OCI-LY3 (cell line): ENCODE measurements around the gene SLPI.

ENCODE experiments used
- H2AFZ ChIP-seq: fragments of 200-600, 300-600 bp; shearing (Covaris generic); 2 replicates; pipeline ENCODE4 v1.6.0; 2014; ENCODE audit warnings: antibody characterized with exemption, low read depth, low read length
- H3K27ac ChIP-seq: fragments of 200-600, 300-600 bp; sonication (generic); 2 replicates; pipeline ENCODE4 v1.5.1; 2014; ENCODE audit warnings: mild to moderate bottlenecking, low read length, moderate library complexity, mixed read lengths
- H3K27me3 ChIP-seq: fragments of 200-600, 300-600 bp; sonication (generic); 2 replicates; pipeline ENCODE4 v1.6.1; 2014; ENCODE audit warnings: low read depth, low read length, mixed read lengths
- H3K36me3 ChIP-seq: fragments of 200-600, 300-600 bp; sonication (generic); replicated peaks from 2 replicates; pipeline ENCODE3; 2014; ENCODE audit warnings: low read depth, low read length, mixed read lengths
- H3K4me1 ChIP-seq: fragments of 300-600, 200-600 bp; sonication (generic); 2 replicates; pipeline ENCODE4 v1.6.1; 2014; ENCODE audit warnings: low read length, mixed read lengths
- H3K4me2 ChIP-seq: fragments of 200-600, 300-600 bp; sonication (generic); 2 replicates; pipeline ENCODE4 v1.6.1; 2014; ENCODE audit warnings: low read length, mixed read lengths
- H3K4me3 ChIP-seq: fragments of 300-600, 200-600 bp; sonication (generic); 2 replicates; pipeline ENCODE4 v1.5.1; 2014; ENCODE audit warnings: antibody characterized with exemption, mild to moderate bottlenecking, low read length, moderate library complexity
- H3K79me2 ChIP-seq: fragments of 300-600, 200-600 bp; shearing (Covaris generic); 2 replicates; pipeline ENCODE4 v1.6.1; 2014; ENCODE audit warnings: mild to moderate bottlenecking, low read length, mixed read lengths
- H3K9ac ChIP-seq: fragments of 300-600, 200-600 bp; shearing (Covaris generic); 2 replicates; pipeline ENCODE4 v1.6.0; 2014; ENCODE audit warnings: mild to moderate bottlenecking, low read length, moderate library complexity
- H3K9me3 ChIP-seq: fragments of 200-600, 300-600 bp; shearing (Covaris generic); 2 replicates; pipeline ENCODE4 v1.6.1; 2014; ENCODE audit warnings: low read length, mixed read lengths; ENCODE audit not compliant: insufficient read depth
- H4K20me1 ChIP-seq: fragments of 200-600, 300-600 bp; sonication (generic); 2 replicates; pipeline ENCODE4 v1.6.1; 2016; ENCODE audit warnings: low read length, mixed read lengths; ENCODE audit not compliant: insufficient read depth
- CTCF ChIP-seq: fragments of 200-600, 300-600 bp; sonication (generic); IDR thresholded peaks from 2 replicates; pipeline ENCODE4 v1.5.1; 2014; ENCODE audit warnings: antibody characterized with exemption, low read length, low read depth
- EZH2phosphoT487 ChIP-seq: fragments of 200-600 bp; shearing (Covaris generic); IDR thresholded peaks from 2 replicates; pipeline ENCODE4 v1.6.1; 2018; ENCODE audit warnings: antibody characterized with exemption, mixed run types, low read depth

SLPI gene

DNA sequence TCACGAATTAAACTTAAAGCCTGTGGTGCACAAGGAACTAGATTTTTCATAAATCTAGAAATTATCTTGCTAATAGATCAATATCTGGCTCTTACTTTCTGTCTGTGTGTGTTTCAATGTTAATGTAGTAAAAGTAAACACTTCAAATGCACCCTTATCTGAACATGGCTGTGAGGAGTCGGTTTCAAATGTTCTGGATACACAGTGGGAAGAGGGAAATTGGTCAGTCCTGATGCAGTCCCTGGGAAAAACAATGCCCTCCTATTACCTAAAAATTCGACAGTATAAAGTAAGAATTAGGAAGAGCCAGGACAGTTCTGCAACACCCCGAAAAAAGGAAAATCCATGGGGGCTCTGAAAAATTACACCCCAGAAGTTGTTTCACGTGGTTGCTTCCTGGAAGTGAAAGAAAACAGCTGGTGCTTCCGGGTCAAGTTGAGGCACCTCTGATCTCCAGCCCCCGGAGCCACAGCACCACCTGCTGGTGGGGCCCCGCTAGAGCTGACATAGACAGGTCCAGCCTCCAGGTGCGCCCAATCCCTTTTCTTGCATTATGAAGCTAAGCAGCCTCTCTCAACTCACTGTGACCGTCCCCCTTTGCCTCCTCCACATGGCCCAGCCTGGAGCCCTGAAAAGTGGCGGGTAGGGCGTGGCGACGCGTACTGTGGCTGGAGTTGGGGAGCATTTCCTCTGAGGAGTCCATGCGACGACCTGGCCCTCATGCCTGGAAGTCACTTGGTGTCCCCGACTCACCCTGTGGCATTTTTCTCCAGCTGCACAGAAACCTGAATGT, 24.9 kb downstream of the SLPI start:
- peaks cover 1% of the 10 kb centered on the region; the same call in 1 of the 2 replicates for H3K9me3 ChIP-seq
- peak overlapping the region; percentile 33 for H3K4me2 ChIP-seq
- H3K27ac ChIP-seq: no peak overlapping the region
- no peaks in the 10 kb centered on the region for H4K20me1 ChIP-seq
- H3K4me3 ChIP-seq: peak overlapping the region; percentile 41
- no peaks in the 10 kb centered on the region for H3K79me2 ChIP-seq
- H3K27me3 ChIP-seq: peaks cover 51% of the 10 kb centered on the region
- peak overlapping the region; percentile 78 for H2AFZ ChIP-seq
- H3K9ac ChIP-seq: no peak overlapping the region
- TF ChIP-seq EZH2phosphoT487 (no peak), CTCF (peak; percentile 87)
- no peaks in the 10 kb centered on the region for H3K4me1 ChIP-seq
- H3K36me3 ChIP-seq: no peaks in the 10 kb centered on the region

DNA sequence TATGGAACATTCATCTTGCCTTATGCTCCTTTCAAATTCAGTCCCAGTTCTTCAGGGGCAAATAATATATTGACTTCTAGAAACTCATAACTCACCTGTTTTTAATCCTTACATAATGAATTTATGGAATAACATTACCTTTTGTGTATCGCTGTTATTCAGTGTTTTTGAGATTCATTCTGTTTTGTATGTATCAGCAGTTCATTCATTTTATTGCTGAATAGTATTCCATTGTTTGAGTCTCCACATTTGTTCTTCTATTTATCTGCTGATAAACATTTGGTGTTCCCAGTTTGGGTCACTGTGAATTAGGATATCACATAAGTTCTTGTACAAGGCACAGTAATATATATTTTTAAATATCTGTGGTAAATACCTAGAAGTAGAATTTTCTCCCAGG, 28.1 kb downstream of the SLPI start:
- no peaks in the 10 kb centered on the region for H3K36me3 ChIP-seq
- H3K4me3 ChIP-seq: no peak overlapping the region
- H3K4me2 ChIP-seq: no peak overlapping the region
- no peak overlapping the region for H3K9ac ChIP-seq
- no peaks in the 10 kb centered on the region for H3K4me1 ChIP-seq
- H3K27ac ChIP-seq: no peak overlapping the region
- H3K27me3 ChIP-seq: peaks cover 66% of the 10 kb centered on the region
- H3K79me2 ChIP-seq: no peaks in the 10 kb centered on the region
- H3K9me3 ChIP-seq: no peaks in the 10 kb centered on the region
- no peak overlapping the region for H2AFZ ChIP-seq
- TF ChIP-seq EZH2phosphoT487: no peak
- no peak for TF ChIP-seq CTCF
- H4K20me1 ChIP-seq: no peaks in the 10 kb centered on the region

GRCh38 chr20:45223136-45223535, 31.2 kb downstream of the SLPI start:
- Histone ChIP-seq H3K9ac (no peak overlapping the region), H3K79me2 (no peaks in the 10 kb centered on the region), H3K9me3 (0 out of 2 replicates have a peak, but pooled peaks cover 1% of the 10 kb centered on the region), H3K4me3 (no peak overlapping the region), H3K4me2 (no peak overlapping the region), H3K36me3 (no peaks in the 10 kb centered on the region), H3K4me1 (no peaks in the 10 kb centered on the region), H3K27ac (no peak overlapping the region), H2AFZ (no peak overlapping the region), H4K20me1 (no peaks in the 10 kb centered on the region), H3K27me3 (peaks cover 78% of the 10 kb centered on the region)
- no peak for TF ChIP-seq EZH2phosphoT487
- TF ChIP-seq CTCF: no peak

DNA sequence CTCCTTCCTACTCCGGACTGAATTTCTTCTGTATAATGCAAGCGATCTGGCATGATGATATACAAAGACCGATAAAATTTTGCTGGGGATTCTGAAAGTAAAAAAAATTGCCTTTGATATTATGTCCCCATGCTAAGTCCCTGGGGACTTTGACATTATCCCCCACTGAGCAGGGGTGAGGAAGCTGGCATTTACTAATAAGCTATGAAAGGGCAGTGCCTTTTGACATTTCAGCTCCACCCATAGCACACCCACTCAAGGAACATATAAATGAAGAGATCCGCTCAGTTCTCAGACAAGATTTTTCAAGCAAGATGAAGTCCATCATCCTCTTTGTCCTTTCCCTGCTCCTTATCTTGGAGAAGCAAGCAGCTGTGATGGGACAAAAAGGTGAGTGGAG, 33.3 kb downstream of the SLPI start, which contains the start of gene SEMG2:
Gene SEMG2, plus strand, starts transcription at position 298 of the 400 bp plus-strand sequence. Its CDS starts 17 bp downstream, at position 315.
- H3K27ac ChIP-seq: no peak within 1 kb of the TSS
- no peaks in the 10 kb centered on the region for H3K36me3 ChIP-seq
- H3K4me2 ChIP-seq: no peak within 1 kb of the TSS
- H3K27me3 ChIP-seq: peaks cover 65% of the 10 kb centered on the region
- H4K20me1 ChIP-seq: no peaks in the 10 kb centered on the region
- H3K79me2 ChIP-seq: no peaks in the 10 kb centered on the region
- H3K4me3 ChIP-seq: no peak within 1 kb of the TSS
- no peak within 1 kb of the TSS for H3K9ac ChIP-seq
- TF ChIP-seq CTCF: no peak
- TF ChIP-seq EZH2phosphoT487: no peak
- 0 out of 2 replicates have a peak, but pooled peaks cover 3% of the 10 kb centered on the region for H3K9me3 ChIP-seq
- no peak within 1 kb of the TSS for H2AFZ ChIP-seq
- H3K4me1 ChIP-seq: no peaks in the 10 kb centered on the region
